HCT116 (cell line): ENCODE results near the gene PTGIR. TPM values are rescaled to one million over a fixed set of nuclear protein-coding genes. Genes with fewer than 3 reads are reported as not detected.

ENCODE experiments used
- ATAC-seq: fragments of 200-7000 bp; cut with Tn5 transposase; 2 replicates; pipeline ENCODE4 v1.9.1; 2020; ENCODE audit warnings: mild to moderate bottlenecking, moderate library complexity
- Bru-seq: library from RNA; stranded (reverse); fragments of 400-500 nt; gene quantifications from one replicate; lab custom pipeline; 2021; lab: Mats Ljungman, UMichigan
- BruChase-seq, 2 experiments: library from RNA; stranded (reverse); fragments of 400-500 nt; gene quantifications; one replicate each; lab custom pipeline; 2021; lab: Mats Ljungman, UMichigan
- BruUV-seq: library from RNA; stranded (reverse); fragments of 400-500 nt; replicated peaks from 2 replicates; lab custom pipeline; 2021; lab: Mats Ljungman, UMichigan
- CTCF ChIA-PET: fragments of 300-600 bp; sonication (Branson Sonifier 250); formaldehyde crosslinking; loops from one replicate; lab custom pipeline; 2021; ENCODE audit warnings: antibody characterized with exemption; lab: Charles Lee
- POLR2A ChIA-PET: fragments of 300-600, 350-600 bp; sonication (Branson Sonifier 250); formaldehyde crosslinking; loops from one replicate; lab custom pipeline; 2021; ENCODE audit warnings: antibody characterized with exemption; lab: Charles Lee
- RAD21 ChIA-PET, 2 experiments: fragments of 300-600 bp; sonication (Branson Sonifier 250); formaldehyde crosslinking; loops; one replicate each; lab custom pipeline; 2023; ENCODE audit warnings: low total read pairs in 2 of 2; ENCODE audit not compliant: uncharacterized antibody in 2 of 2, unreplicated experiment in 2 of 2, low non-redundant PET in 1 of 2; lab: Charles Lee
- DNase-seq: peaks from one replicate; pipeline ENCODE4 v3.0.0-alpha.2; 2010; ENCODE audit warnings: low read depth, low spot score
- H2AFZ ChIP-seq: fragments of 200-600 bp; shearing (Covaris generic), sonication (generic); 2 replicates; pipeline ENCODE4 v1.6.1; 2017; ENCODE audit warnings: low read depth, mixed run types, mixed read lengths, antibody characterized with exemption, low read length; ENCODE audit not compliant: poor library complexity, severe bottlenecking
- H3K27ac ChIP-seq: 2 replicates; pipeline ENCODE4 v1.5.1; 2012; ENCODE audit warnings: low read depth, low read length
- H3K27me3 ChIP-seq: fragments of 200-600 bp; sonication (generic); 2 replicates; pipeline ENCODE4 v1.6.1; 2016; ENCODE audit warnings: mixed run types, low read length, mixed read lengths; ENCODE audit not compliant: insufficient read depth
- H3K36me3 ChIP-seq, 2 experiments: fragments of 200-500 bp in 1 of 2; fragments of 200-600 bp in 1 of 2; sonication (Bioruptor generic) in 1 of 2; sonication (generic) in 1 of 2; 2 replicates each; pipeline versions ENCODE4 v1.5.1 to v1.6.1; 2014 to 2016; ENCODE audit warnings: low read length in 2 of 2, inconsistent platforms in 1 of 2, mixed read lengths in 1 of 2, mixed run types in 1 of 2; ENCODE audit not compliant: insufficient read depth in 2 of 2, control insufficient read depth in 1 of 2
- H3K4me1 ChIP-seq, 2 experiments: fragments of 200-600 bp in 1 of 2; sonication (generic) in 1 of 2; 2 replicates each; pipeline versions ENCODE4 v1.5.1 to v1.6.1; 2012 to 2017; ENCODE audit warnings: low read length in 2 of 2, inconsistent platforms in 1 of 2, mild to moderate bottlenecking in 1 of 2, mixed read lengths in 1 of 2, mixed run types in 1 of 2, moderate library complexity in 1 of 2; ENCODE audit not compliant: insufficient read depth in 2 of 2, control insufficient read depth in 1 of 2
- H3K4me2 ChIP-seq: fragments of 200-600 bp; sonication (generic); 2 replicates; pipeline ENCODE4 v1.6.1; 2017; ENCODE audit warnings: mixed run types, low read length, mixed read lengths
- H3K4me3 ChIP-seq, 2 experiments: fragments of 200-600 bp in 1 of 2; sonication (generic) in 1 of 2; replicated peaks in 1 of 2; 2 replicates each; pipeline ENCODE4 v1.5.1; 2011 to 2016; ENCODE audit warnings: low read length in 2 of 2, control low read depth in 1 of 2, low read depth in 1 of 2, mild to moderate bottlenecking in 1 of 2, mixed read lengths in 1 of 2, mixed run types in 1 of 2
- H3K79me2 ChIP-seq: fragments of 200-600 bp; sonication (generic); 2 replicates; pipeline ENCODE4 v1.6.1; 2017; ENCODE audit warnings: mild to moderate bottlenecking, mixed run types, low read length, moderate library complexity, mixed read lengths; ENCODE audit not compliant: insufficient read depth
- H3K9ac ChIP-seq: fragments of 200-600 bp; sonication (generic); 2 replicates; pipeline ENCODE4 v1.6.1; 2016; ENCODE audit warnings: low read length, mixed read lengths
- H3K9me2 ChIP-seq: fragments of 200-600 bp; sonication (generic), shearing (Covaris generic); 2 replicates; pipeline ENCODE4 v1.6.1; 2017; ENCODE audit warnings: mixed run types, mild to moderate bottlenecking, moderate library complexity; ENCODE audit not compliant: insufficient read depth
- H3K9me3 ChIP-seq, 2 experiments: fragments of 200-500 bp in 1 of 2; fragments of 200-600 bp in 1 of 2; sonication (Bioruptor generic) in 1 of 2; sonication (generic) in 1 of 2; 2 replicates each; pipeline ENCODE4 v1.6.1; 2014 to 2017; ENCODE audit warnings: low read length in 2 of 2, mixed read lengths in 2 of 2, inconsistent platforms in 1 of 2, low read depth in 1 of 2, mild to moderate bottlenecking in 1 of 2, mixed run types in 1 of 2, moderate library complexity in 1 of 2; ENCODE audit not compliant: control insufficient read depth in 1 of 2, insufficient read depth in 1 of 2
- H4K20me1 ChIP-seq: fragments of 200-600 bp; sonication (generic), shearing (Covaris generic); 2 replicates; pipeline ENCODE4 v1.6.1; 2017; ENCODE audit warnings: mixed run types, mild to moderate bottlenecking, moderate library complexity; ENCODE audit not compliant: insufficient read depth
- ATF3 ChIP-seq: IDR thresholded peaks from 2 replicates; pipeline ENCODE4 v1.6.1; 2012
- CTCF ChIP-seq, 3 experiments: fragments of 200-600 bp in 1 of 3; sonication (generic) in 1 of 3; IDR thresholded peaks in 2 of 3; conservative IDR thresholded peaks in 1 of 3; 2 replicates each; pipeline ENCODE4 v1.5.1; 2012 to 2017; ENCODE audit warnings: low read depth in 2 of 3, low read length in 2 of 3, antibody characterized with exemption in 1 of 3, borderline replicate concordance in 1 of 3, control low read depth in 1 of 3, mild to moderate bottlenecking in 1 of 3, mixed read lengths in 1 of 3, mixed run types in 1 of 3, moderate library complexity in 1 of 3; ENCODE audit not compliant: insufficient read depth in 1 of 3
- EGR1 ChIP-seq: IDR thresholded peaks from 2 replicates; pipeline ENCODE4 v1.6.1; 2012; ENCODE audit warnings: low read depth
- ELF1 ChIP-seq: IDR thresholded peaks from 2 replicates; pipeline ENCODE4 v1.6.1; 2012; ENCODE audit warnings: low read depth, borderline replicate concordance
- EZH2 ChIP-seq: fragments of 200-600 bp; sonication (generic); IDR thresholded peaks from 2 replicates; pipeline ENCODE4 v1.6.1; 2017; ENCODE audit warnings: antibody characterized with exemption, mixed run types
- EZH2phosphoT487 ChIP-seq: fragments of 200-600 bp; IDR thresholded peaks from 2 replicates; pipeline ENCODE4 v1.6.1; 2018; ENCODE audit warnings: antibody characterized with exemption, borderline replicate concordance
- JUND ChIP-seq: IDR thresholded peaks from 2 replicates; pipeline ENCODE4 v1.6.1; 2012
- MAX ChIP-seq: IDR thresholded peaks from 2 replicates; pipeline ENCODE4 v1.6.1; 2012
- POLR2A ChIP-seq: IDR thresholded peaks from 2 replicates; pipeline ENCODE4 v1.7.0; 2011; ENCODE audit warnings: borderline replicate concordance; ENCODE audit not compliant: insufficient read depth, insufficient read length; ENCODE audit errors: extremely low read depth
- POLR2AphosphoS5 ChIP-seq: IDR thresholded peaks from 2 replicates; pipeline ENCODE4 v1.6.1; 2011; ENCODE audit warnings: mild to moderate bottlenecking, low read depth, low read length, moderate library complexity
- REST ChIP-seq: IDR thresholded peaks from 2 replicates; pipeline ENCODE4 v1.6.1; 2012; ENCODE audit warnings: low read depth
- SIN3A ChIP-seq: IDR thresholded peaks from 2 replicates; pipeline ENCODE4 v1.6.1; 2012; ENCODE audit warnings: low read depth
- SP1 ChIP-seq: IDR thresholded peaks from 2 replicates; pipeline ENCODE4 v1.6.1; 2012; ENCODE audit warnings: low read depth
- SRF ChIP-seq: IDR thresholded peaks from 2 replicates; pipeline ENCODE4 v1.6.1; 2012; ENCODE audit warnings: low read depth
- TCF7L2 ChIP-seq: IDR thresholded peaks from 2 replicates; pipeline ENCODE4 v1.7.0; 2011; ENCODE audit warnings: borderline replicate concordance, inconsistent platforms; ENCODE audit not compliant: insufficient read depth, insufficient read length; ENCODE audit errors: extremely low read depth
- YY1 ChIP-seq: IDR thresholded peaks from 2 replicates; pipeline ENCODE4 v1.6.1; 2011; ENCODE audit warnings: low read length, low read depth, moderate library complexity, mild to moderate bottlenecking; ENCODE audit not compliant: insufficient replicate concordance; ENCODE audit errors: extremely low read depth
- ZFX ChIP-seq: fragments of 450-650 bp; IDR thresholded peaks from 2 replicates; pipeline ENCODE4 v1.6.1; 2017
- ZNF274 ChIP-seq: fragments of 200-500 bp; sonication (Bioruptor generic); IDR thresholded peaks from 2 replicates; pipeline ENCODE4 v1.6.1; 2014; ENCODE audit warnings: mild to moderate bottlenecking, low read depth, low read length, inconsistent platforms
- intact Hi-C: fragments of 100-400 bp; cut with micrococcal nuclease; formaldehyde crosslinking; loops from 2 replicates; pipeline ENCODE4 v1.10.0; 2022
- long read RNA-seq: library from polyadenylated mRNA; unstranded; transcript quantifications from one replicate; pipeline ENCODE4 v2.0.0, GENCODE V29; 2021; ENCODE audit not compliant: unreplicated experiment
- polyA plus RNA-seq: library from polyadenylated mRNA; unstranded; fragments of >200 nt; gene quantifications from 2 replicates; pipeline ENCODE4 v1.2.1, GENCODE V29; 2012; ENCODE audit warnings: missing spikeins
- total RNA-seq: library from RNA; stranded (reverse); gene quantifications from one replicate; pipeline ENCODE4 v1.2.1, GENCODE V29; 2021; ENCODE audit not compliant: unreplicated experiment

PTGIR gene
- total RNA-seq (not detected), Bru-seq, nascent RNA (not detected), BruChase-seq, experiment 1, labeled RNA remaining after a 6-hour chase (percentile 12 among the genes with signal in this experiment), BruChase-seq, experiment 2, labeled RNA remaining after a 2-hour chase (percentile 11 among the genes with signal in this experiment)
- 0.03 TPM in 1 of 2 replicates, not detected in the other for polyA plus RNA-seq
- long read RNA-seq: 0 reads

GRCh38 chr19:46624958-46625661 lies at the start of gene PTGIR:
PTGIR (minus strand) TSS chr19:46625089; CDS start chr19:46624225, 864 bp downstream.
- BruUV-seq: no TSS peak
- H3K27ac ChIP-seq: no peak within 1 kb of the TSS
- ChIA-PET RAD21 (no interaction called here), POLR2A (interaction anchor here (0.6 kb wide), 1 partner anchor 183 kb away, joined by 3 read pairs; no protein-coding TSS in a partner anchor), CTCF (interaction anchor here (3.1 kb wide), 1 partner anchor 11 kb away, joined by 11 read pairs; no protein-coding TSS in a partner anchor)
- H3K4me2 ChIP-seq: peak within 1 kb of the TSS; percentile 28
- H3K9me2 ChIP-seq: no peaks in the 10 kb centered on the region
- ATAC-seq: peak; percentile 64
- no peaks in the 10 kb centered on the region for H3K27me3 ChIP-seq
- no peaks in the 10 kb centered on the region for H3K36me3 ChIP-seq
- H4K20me1 ChIP-seq: no peaks in the 10 kb centered on the region
- peaks cover 0 to 13% of the 10 kb centered on the region in 2 experiments; a peak in 3 of 4 replicates for H3K4me1 ChIP-seq
- intact Hi-C loops: no loop called here
- no peak within 1 kb of the TSS for H3K9ac ChIP-seq
- H2AFZ ChIP-seq: no peak within 1 kb of the TSS
- H3K4me3 ChIP-seq: no peak within 1 kb of the TSS
- DNase-seq: no peak
- TF ChIP-seq MAX: no peak
- TF ChIP-seq EZH2: no peak
- no peak for TF ChIP-seq REST
- no peak for TF ChIP-seq TCF7L2
- TF ChIP-seq CTCF (IDR thresholded peaks at IDR 0.05 in 2 of 3, conservative IDR thresholded peaks at IDR 0.05 in 1 of 3; ENCODE audit: borderline replicate concordance in 1 of 3, insufficient read depth in 1 of 3, low read depth in 2 of 3, low read length in 2 of 3): no peak
- no peak for TF ChIP-seq SIN3A
- TF ChIP-seq ZFX: no peak
- TF ChIP-seq POLR2A: no peak
- no peak for TF ChIP-seq ATF3
- TF ChIP-seq SRF: no peak
- TF ChIP-seq ELF1: no peak
- no peak for TF ChIP-seq ZNF274
- no peak for TF ChIP-seq JUND
- TF ChIP-seq YY1: no peak
- no peak for TF ChIP-seq EGR1
- no peak for TF ChIP-seq EZH2phosphoT487
- no peak for TF ChIP-seq SP1
- TF ChIP-seq POLR2AphosphoS5: no peak
- H3K79me2 ChIP-seq: no peaks in the 10 kb centered on the region
- H3K9me3 ChIP-seq: no peaks in the 10 kb centered on the region
